GM19468 (cell line): ENCODE results near the gene CD58.

Source experiments
- ATAC-seq: cut with Tn5 transposase; IDR thresholded peaks from one replicate; pipeline ENCODE4 v1.9.1; 2021; ENCODE audit warnings: mild to moderate bottlenecking, moderate library complexity, moderate number of reproducible peaks; ENCODE audit not compliant: unreplicated experiment; ENCODE audit errors: extremely low read depth

Gene CD58

DNA sequence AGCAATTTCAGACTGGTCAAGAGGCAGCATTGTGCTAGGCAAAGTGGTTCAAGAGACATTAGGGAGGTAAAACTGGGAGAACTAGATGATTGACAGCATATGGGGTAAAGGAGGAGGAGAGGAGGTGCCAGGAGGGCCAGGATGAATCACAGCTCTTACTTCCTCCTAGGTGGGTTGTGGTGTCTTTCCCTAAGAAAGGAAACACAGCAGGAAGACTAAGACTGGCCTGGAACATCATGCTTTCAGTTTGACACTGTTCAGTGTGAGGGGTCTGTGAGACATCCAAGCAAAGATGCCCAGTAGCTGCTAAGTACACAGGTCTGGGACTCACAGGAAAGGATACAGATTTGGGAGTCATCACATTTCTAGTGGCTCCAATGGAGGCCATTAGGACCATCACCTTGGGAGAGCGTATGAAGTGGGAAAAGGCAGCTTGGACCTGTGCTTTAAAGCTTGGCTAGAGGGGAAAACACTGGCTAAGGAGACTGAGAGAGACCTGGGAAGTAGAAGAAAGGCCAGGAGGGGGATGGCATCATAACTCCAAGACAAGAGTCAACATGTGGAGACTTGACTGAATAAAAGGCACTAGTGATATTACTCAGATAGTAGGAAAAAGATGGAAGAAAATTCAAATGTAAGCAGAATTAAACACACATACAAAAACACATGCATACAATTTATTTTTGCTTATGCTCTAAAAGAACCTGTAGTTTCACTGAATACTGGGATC lies 17.3 kb downstream of the CD58 start:
- no peak for ATAC-seq

DNA sequence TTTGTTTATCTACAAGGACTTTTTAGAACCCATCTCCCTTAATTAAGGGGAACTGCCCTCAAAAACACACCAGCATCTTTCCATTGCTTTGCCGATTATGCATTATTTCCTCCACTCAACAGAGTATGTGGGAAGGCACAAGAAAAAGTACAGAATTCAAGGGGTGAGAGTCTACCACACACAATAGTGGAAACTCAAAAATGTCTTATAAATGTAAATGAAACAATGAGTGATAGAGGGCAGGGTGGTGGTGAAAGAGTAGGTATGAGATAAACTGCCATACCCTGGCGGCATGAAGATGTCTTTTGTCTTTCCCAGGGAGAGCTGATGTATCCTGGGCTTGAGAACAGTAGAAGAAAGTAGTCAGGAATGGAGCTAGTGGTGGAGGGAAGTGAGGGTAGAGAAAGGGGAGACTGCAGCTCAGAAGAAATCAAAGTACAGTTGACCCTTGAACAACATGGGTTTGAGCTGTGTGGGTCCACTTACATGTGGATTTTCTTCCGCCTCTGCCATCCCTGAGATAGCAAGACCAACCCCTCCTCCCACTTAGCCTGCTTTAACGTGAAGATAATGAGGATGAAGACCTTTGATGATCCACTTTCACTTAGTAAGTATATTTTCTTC lies 24.4 kb downstream of the CD58 start:
- no peak for ATAC-seq

DNA sequence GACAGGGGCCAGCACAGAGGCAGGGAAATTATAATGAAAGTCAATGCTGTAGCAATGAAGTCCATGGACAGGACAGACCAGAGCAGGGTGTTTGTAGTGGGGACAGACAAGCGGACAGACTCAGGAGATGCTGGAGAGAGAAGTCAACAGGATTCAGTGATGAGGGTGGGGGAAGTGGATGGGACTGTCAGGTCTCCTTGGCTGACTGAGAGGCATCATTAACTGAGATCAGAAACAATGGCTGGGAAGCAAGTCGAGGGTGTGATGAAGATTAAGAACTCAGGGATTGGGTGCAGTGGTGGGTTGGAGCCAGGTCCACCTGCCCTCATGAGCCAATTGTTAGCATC lies 25.5 kb downstream of the CD58 start:
- ATAC-seq: no peak

DNA sequence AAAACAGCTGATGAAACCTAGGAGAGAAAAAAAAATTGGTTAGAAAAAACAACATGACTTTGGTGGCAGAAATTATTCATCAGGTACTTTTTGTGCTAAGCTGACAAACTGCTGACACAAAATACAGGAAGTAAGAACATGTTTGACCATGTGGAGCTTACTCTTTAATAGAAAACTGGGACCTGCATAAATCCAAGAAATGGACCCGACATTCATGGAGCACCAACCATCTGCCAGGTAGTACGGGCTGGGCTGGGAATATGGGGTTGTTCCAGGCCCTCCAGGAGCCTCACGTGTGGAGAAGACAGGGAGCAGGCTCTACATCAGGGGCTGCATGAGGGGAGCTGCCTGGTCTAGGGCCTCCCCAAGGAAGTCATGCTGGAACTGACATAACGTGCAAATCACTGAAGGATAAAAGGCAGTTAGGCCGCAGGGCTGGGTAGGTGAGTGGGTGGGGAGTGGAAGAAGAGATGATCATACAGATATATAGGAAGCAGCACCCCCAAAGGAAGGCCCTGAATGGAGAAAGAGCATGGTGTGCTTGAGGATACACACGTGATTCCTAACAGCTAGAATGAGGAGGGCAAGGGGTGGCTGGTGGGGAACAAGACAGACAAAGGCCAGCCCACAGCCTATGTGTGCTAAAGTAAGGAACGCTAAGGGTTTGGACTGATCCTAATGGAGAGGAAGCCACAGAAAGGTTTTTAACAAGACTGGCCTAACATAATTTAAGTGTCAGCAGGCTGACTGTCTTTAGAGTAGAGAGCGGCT lies 26.1 kb downstream of the CD58 start:
- no peak for ATAC-seq

DNA sequence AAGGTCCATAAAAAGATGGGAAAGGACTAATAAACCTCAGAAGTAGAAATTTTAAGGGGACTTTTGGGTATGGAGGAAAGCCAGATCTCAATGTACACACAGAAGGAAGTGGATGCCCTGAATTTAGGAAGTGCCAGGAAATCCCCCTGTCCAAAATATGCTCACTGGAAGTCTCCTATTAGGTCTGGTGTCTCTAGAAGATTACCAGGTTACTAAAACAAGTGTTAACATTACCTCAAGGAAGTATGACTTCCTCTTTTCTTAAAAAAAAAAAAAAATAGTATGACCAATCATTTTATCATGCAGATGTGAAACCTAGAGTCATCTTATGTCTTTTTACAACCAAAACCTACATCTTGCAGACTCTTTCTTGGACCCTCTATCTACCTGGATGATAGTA lies 30.7 kb downstream of the CD58 start:
- ATAC-seq: peak; percentile 27

DNA sequence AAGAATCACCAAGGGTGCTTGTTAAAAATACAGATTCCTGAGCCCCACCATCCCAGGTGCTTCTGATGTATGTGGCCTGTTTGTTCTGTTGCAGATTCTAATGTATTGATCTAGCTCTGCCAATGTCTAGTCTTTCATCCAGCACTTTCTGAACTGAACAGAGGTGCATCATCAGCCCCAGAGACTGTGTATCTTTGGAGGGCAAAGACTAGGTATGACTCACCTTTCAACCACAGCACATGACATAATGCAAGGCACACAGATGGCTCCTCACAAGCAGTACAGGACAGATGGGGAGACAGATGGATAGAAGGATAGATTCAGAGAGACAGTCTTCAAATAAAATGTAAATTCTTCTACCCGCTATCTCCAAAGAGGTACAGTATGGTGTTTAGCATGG lies 32.3 kb downstream of the CD58 start:
- ATAC-seq: peak; percentile 58

DNA sequence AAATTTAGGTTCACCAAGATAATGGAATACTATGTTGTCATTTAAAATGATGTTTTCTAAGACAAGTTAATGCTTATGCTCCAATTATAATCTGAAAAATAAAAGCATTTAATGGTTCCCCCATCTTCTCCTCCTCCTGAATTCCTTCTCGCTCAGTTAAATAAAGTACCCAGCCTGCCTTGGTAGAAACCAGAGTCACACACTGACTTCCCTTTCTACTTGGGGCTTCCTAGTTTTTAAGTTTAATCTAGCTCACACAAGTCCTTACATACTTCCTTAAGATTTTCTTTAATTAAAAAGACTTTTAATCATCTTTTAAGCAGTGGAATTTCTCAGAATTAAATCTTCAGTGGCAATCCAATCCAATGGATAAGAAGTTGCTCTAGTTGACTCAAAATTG lies 32.9 kb downstream of the CD58 start:
- ATAC-seq: no peak

DNA sequence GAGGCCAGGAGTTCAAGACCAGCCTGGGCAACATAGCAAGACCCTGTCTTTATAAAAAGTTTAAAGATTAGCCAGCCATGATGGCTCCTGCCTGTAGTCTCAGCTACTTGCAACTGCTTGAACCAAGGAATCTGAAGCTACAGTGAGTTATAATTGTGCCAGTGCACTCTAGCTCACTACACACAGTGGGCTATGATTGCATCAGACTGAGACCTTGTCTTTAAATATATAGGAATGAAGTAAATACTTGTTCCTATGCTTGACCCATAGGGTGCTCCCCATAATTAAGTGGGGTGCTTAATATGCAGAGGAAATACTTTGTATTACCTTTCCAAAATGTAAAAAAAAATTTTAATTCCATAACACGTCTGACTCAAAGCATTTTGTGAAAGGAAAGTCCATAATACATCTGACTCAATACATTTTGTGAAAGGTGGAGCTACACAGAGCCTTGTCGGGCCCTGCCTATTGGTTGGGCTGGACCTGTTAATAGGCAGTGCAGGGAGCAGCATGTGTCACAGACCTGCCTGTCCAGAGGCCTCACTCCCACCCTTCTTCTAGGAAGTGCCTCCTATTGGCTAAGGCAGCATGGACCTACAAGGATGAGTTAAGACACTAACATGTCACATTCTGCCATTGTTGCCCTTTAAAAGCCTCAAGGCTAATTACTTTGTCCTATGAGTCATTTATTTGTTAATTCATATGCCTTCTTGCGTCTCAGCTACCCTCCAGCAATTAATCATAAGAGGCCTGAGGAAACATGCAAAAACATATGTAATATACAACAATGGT lies 33.6 kb downstream of the CD58 start:
- no peak for ATAC-seq

DNA sequence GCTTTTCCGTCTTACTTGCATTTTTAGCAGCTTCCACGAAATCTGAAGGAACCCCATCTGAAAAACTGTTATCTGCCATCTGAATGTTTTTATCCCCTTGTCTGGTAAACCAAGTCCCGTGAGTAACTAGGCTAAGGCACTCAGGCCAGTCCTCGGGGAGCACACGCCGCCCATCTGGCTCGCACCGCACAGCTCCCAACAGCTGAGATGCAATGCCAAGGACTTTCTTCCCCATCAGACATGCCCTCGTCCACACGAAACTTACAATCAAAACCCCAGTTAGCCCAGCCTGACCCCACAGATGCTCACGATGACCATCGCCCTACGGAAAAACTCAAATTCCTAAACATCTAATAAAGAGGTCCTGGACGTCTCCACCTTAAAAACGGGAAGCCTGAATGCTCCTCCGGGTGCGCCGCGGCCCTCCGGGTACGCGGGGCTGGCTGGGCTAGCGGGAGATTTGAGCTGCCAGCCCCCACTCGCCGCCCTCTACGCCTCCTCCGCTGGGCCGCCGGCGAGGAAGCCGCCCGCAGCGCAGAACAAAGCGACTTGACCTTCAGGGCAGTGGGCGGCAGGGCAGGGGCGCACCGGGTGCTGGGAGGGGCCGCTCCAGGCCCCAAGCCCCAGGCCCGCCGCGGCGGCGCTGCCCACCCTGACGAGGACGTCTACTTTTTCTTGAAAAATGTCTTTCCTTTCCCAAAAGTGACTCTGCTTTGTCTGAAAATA lies 36.6 kb downstream of the CD58 start:
- no peak for ATAC-seq

DNA sequence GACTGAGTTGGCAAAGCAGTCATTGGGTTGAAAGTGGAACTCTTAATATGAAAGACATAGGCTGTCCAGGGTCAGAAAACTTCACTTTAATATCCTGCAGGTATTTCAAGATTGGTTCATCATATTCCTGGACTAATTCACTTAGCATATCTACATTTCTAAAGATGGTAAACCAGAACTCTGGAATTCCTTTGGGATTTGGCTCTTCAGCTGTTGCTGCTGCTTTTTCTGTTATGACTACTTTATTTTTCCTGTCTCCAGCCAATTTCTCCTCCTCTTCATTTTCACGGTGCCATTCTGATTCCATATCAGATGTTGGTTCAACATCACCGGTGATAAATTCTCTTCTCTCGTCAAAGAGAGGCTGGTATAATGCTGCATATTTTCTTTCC lies 37.4 kb downstream of the CD58 start:
- ATAC-seq: no peak

DNA sequence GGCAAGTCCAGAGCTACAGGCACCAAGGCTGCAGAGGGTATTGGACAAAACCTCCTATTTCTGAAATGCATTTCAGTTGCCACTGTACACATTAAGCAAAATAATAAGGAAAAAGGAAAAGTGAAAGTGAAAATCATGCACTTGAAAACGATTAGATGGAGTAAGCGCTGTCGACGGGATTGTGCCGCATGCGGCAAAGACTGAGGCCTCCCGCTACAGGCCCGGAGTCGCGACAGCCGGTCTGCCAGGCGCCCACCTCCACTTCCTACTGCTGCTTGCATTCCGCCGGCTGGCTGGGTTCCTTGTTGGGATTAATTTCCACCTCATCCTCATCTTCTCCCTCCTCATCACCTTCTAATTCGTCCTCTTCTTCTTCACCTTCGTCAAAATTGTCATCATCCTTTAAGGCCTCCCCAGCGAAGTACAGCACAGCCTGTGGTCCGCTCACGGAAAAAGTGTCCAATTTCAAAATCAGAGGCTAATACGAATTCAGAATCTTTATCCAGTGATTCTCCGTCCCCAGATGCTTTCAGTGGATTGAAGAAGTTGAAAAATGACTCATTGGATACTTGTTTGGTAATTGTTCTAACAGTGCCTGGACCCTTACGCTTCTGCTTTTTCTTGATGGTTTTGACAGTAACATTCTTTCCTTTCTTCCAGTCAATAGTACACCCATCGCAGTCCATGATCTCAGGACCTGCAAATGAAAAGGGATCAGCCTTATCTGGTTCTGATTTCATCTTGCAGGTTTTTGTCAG lies 38.0 kb downstream of the CD58 start:
- no peak for ATAC-seq

DNA sequence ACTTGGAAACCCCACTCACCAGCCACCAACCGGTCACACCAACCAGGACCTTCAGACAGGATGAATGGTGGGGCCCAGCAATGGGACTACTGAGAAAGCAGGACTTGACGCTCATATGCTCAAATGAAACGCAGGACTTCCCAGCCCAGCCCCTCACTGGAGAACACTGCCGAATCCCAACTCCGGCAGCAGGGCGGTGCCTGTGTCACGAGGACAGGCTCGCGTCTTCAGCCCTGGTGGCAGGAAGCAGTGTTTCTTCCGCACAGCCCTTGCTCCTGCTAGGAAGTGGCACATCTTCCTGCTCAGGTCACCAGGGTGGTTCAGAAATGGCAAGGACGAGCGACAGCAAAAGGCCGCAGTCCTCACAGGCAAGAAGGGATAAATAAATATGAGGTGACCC lies 38.9 kb downstream of the CD58 start:
- no peak for ATAC-seq

DNA sequence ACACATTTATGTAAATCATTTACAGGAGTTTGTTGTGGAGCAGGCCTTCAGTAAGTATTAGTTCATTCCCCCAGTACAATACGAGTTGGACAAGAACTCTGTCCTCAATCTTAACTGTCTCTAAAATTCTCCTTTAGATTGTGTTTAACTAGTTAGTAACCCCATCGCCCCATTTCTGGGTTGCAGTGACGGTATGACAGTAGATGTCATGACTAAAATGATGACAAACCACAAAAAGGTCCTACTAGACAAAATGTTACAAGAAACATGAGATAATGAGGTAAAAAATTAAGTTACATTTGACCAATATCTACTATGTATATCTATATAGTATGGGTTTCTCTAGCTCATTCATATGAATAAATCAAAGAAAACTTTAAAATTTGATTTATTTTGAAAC lies 41.1 kb downstream of the CD58 start:
- no peak for ATAC-seq

DNA sequence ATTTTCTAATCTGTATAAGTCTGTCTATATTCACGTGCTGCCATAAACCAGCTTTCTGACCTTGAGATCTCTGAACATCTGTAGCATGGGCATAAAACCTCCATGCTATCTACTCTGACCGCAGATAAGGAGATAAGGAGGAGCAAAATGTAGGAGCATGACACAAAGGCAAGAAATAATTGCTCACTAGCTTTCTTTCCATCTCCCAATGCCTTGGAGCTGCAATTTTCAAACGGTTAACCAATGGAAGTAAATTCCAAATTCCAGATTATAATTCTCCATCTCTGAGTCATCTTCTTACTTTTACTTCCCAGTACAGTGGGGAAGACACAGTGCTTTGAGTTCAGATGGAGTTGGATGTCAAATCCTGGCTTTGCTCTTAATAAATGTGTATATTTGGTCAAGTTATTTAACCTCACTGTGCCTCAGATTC lies 41.6 kb downstream of the CD58 start:
- no peak for ATAC-seq

DNA sequence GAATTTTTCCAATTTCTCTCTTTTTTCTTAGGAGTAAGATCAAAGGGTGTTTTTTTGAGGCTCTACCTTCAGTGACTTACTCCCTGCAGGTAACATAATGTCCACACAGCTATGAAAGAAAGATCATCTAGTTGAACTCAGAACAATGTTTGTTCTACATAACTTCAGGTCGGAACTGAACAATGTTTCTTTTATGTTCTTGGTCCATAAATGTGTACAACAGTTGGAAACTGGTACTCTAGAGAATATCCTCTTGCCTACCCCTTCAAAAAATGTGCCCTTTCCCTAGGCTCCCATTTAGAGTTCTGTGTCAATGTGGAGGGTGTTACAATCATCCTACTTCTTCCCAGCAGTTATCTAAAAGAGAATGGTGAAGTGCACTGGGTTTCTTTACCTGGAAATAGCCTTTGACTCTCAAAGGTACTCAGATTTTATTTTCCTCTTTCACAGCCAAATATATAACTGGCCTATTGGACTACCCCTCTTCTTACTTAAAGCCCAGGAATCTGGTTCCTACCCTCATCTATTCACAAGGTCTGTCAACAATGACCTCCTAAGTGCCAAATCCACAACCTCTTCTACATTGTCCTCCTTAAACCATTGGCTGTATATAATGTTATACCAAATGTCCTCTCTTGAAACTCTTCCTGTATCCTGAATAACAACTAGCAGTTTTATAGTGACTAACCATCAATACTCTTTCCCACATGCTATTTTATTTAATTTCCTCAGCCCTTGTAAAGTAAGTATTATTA lies 42.3 kb downstream of the CD58 start:
- ATAC-seq: no peak

DNA sequence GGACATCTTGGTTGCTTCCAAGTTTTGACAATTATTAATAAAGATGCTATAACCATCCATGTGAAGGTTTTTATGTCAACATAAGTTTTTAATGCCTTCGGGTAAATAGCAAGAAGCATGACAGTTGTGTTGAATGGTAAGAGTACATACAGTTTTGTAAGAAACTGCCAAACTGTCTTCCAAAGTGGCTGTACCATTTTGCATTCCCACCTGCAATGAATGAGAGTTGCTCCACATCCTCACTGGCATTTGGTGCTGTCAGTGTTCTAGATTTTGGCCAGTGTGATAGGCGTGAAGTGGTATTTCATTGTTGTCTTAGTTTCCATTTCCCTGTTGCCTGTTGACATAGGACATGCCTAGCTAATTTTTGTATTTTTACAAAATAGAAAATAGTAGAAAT lies 45.4 kb downstream of the CD58 start:
- no peak for ATAC-seq

DNA sequence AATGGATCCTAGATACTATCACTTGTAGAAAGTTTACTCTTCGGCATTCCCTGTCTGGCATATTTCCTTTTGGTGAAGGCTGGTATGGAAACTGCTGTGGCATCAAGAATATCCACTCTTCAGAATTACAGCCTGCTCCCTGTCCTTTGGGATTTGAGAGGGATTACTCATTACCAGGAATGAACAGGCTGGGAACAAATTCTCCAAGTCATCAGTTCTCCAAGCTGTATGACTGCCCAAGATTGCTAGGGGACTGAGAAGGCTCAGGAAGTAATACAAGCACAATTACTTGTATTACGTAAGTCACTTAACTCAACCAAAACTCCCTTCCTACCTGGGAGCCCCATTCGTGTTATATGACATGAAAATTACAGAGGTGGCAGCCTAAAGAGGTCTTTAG lies 49.6 kb downstream of the CD58 start:
- no peak for ATAC-seq

DNA sequence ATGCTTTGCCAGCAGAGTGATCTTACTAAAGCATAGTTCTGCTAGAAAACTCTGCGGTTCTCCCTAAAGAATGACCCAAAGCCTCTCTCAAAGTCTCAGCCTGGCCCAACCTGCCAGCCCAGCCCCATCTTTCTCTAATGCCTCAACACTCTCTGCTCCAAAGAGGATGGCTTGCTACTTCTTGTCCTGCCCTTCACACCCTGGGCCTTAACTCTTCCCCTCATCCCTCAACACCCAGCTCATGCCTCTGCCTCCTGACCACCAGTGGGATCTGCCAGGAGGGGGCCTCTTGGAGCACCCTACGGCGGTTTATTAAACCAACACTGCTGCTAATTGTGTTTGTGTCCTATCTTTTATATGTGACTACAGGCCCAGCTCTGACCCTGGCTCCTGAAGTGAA lies 52.4 kb downstream of the CD58 start:
- no peak for ATAC-seq

DNA sequence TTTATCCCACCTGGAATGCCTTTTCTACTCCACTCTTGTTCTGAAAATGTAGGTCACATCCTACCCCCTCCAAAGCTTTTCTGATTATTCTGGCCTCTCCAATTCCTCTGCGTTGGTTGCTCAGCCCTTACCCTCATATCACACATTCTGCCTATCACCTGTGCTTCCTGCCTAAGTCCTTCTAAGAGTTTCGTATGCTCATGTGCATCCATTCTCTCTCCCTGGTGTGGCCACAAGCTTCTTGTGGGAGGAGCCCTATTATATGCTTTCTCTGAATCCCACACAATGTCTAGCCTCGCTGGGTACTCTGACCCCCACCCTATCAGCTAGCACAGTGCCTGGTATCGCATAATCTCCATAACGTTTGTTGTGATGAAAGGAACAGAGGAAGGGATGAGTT lies 54.2 kb downstream of the CD58 start:
- no peak for ATAC-seq
